DOHH2 (cell line): ENCODE results near the gene CORO1A.
"Not testable (repeated sequence)": the region's sequence is repeated elsewhere in the genome, so short reads cannot be mapped to it uniquely, and the experiment has no call there.

Experiments
- H3F3A ChIP-seq: fragments of 200-600 bp; sonication (generic), shearing (Covaris generic); 2 replicates; pipeline ENCODE4 v1.6.0; 2016; ENCODE audit warnings: antibody characterized with exemption, mild to moderate bottlenecking; ENCODE audit not compliant: control insufficient read depth, insufficient read depth
- H3K27ac ChIP-seq: fragments of 200-600 bp; sonication (generic); 2 replicates; pipeline ENCODE4 v1.5.1; 2014; ENCODE audit warnings: low read depth, mild to moderate bottlenecking, low read length, moderate library complexity
- H3K27me3 ChIP-seq: fragments of 200-600 bp; sonication (generic); 2 replicates; pipeline ENCODE4 v1.6.1; 2014; ENCODE audit warnings: mild to moderate bottlenecking, low read length, mixed read lengths; ENCODE audit not compliant: control insufficient read depth
- H3K36me3 ChIP-seq: fragments of 200-600 bp; sonication (generic); 2 replicates; pipeline ENCODE4 v1.6.1; 2014; ENCODE audit warnings: mild to moderate bottlenecking, low read length, moderate library complexity, mixed read lengths; ENCODE audit not compliant: control insufficient read depth
- H3K4me1 ChIP-seq: fragments of 200-600 bp; sonication (generic); 2 replicates; pipeline ENCODE4 v1.6.1; 2014; ENCODE audit warnings: mild to moderate bottlenecking, low read length, mixed read lengths; ENCODE audit not compliant: control insufficient read depth
- H3K4me2 ChIP-seq: fragments of 200-600 bp; sonication (generic); 2 replicates; pipeline ENCODE4 v1.6.0; 2014; ENCODE audit warnings: mild to moderate bottlenecking, low read length, moderate library complexity
- H3K4me3 ChIP-seq: fragments of 200-600 bp; sonication (generic); 2 replicates; pipeline ENCODE4 v1.5.1; 2014; ENCODE audit warnings: mild to moderate bottlenecking, low read length, mixed read lengths
- H3K79me2 ChIP-seq: fragments of 200-600 bp; sonication (generic); 2 replicates; pipeline ENCODE4 v1.6.1; 2014; ENCODE audit warnings: mild to moderate bottlenecking, low read length, mixed read lengths; ENCODE audit not compliant: control insufficient read depth
- H3K9me2 ChIP-seq: fragments of 200-600 bp; sonication (generic); replicated peaks from 2 replicates; pipeline ENCODE4 v1.6.1; 2014; ENCODE audit warnings: mild to moderate bottlenecking, low read length, mixed read lengths; ENCODE audit not compliant: control insufficient read depth
- H3K9me3 ChIP-seq: fragments of 200-600 bp; sonication (generic); 2 replicates; pipeline ENCODE4 v1.6.1; 2014; ENCODE audit warnings: antibody characterized with exemption, low read length, mixed read lengths; ENCODE audit not compliant: control insufficient read depth, insufficient read depth
- H4K20me1 ChIP-seq: fragments of 200-600 bp; sonication (generic); 2 replicates; pipeline ENCODE4 v1.6.0; 2014; ENCODE audit warnings: low read depth, mild to moderate bottlenecking, antibody characterized with exemption, low read length, moderate library complexity; ENCODE audit not compliant: control insufficient read depth, insufficient read depth

The CORO1A gene

DNA sequence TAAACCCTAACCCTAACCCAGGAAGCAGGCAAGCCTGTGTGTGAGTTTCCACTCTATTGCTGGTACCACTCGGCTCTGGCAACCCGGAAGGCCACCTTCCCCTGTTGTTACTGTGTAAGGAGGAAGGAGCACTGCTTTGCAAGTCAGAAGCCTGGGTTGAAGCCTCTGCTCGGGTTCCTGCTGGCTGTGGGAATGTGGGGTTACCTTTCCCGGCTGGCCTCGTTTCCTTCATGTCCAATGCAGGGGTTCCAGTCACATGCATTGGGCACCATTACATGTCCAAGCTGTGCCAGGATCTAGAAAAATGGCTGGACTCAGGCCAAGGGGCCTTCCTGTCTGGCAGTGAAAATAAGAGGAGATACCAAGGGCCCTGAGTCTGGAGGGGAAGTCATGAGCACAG lies 33.7 kb downstream of the CORO1A start:
- not testable (repeated sequence) for H4K20me1 ChIP-seq, H3K9me3 ChIP-seq, H3K36me3 ChIP-seq, H3K27ac ChIP-seq, H3K79me2 ChIP-seq, H3F3A ChIP-seq, H3K4me1 ChIP-seq, H3K4me2 ChIP-seq, H3K9me2 ChIP-seq, H3K27me3 ChIP-seq, H3K4me3 ChIP-seq
